ENCODE results near the gene SEMA4G.
"Not testable (repeated sequence)": the region's sequence is repeated elsewhere in the genome, so short reads cannot be mapped to it uniquely, and the experiment has no call there.

Gene SEMA4G

GRCh38 chr10:100972115-100972903, 3.0 kb downstream of the SEMA4G start:
- DNase-seq: no peak

DNA sequence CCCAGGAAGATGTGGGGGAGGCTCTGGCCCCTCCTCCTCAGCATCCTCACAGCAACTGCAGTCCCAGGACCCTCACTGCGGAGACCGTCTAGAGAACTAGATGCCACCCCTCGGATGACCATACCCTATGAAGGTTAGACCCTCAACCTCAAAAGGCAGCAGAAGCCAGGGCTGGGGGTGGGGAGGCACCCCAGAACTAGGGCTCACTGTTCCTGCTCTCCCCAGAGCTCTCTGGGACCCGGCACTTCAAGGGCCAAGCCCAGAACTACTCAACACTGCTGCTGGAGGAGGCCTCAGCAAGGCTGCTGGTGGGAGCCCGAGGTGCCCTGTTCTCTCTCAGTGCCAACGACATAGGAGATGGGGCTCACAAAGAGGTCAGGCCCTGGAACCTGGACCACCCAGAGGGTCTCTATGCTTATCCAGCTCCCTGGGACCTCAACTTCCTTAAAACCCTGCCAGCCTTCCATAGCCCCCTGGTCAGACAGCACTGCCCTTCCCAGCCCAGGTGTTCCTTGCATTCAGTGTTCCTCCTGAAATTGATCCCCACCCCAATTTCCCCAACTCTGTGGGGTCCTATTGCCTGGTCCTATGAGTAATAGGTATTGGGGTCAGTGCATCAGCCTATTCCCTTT, 3.7 kb downstream of the SEMA4G start:
- no peak for DNase-seq

- DNase-seq: not testable (repeated sequence)
These were observed 6.1 kb downstream of the SEMA4G start for GRCh38 chr10:100975397-100975796.

DNA sequence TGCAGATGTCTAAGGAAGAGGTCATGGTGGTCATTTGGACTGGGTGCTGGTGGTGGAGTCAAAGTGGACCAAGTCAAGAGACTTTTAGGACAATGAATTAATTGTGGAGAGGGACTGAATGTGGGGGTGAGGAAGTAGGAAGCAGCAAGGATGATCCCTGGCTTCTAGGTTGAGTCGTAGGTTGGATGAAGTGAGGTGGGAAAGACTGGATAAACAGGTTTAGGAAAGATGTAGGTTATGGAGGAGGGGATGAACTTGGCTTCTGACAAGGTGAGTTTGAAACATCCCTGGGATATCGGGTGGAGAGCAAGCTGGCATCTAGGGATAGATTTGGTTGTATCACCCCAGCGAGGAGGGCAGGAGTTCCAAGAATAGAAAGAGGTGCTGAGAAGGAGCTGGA, 7.6 kb downstream of the SEMA4G start:
- no peak for DNase-seq

DNA sequence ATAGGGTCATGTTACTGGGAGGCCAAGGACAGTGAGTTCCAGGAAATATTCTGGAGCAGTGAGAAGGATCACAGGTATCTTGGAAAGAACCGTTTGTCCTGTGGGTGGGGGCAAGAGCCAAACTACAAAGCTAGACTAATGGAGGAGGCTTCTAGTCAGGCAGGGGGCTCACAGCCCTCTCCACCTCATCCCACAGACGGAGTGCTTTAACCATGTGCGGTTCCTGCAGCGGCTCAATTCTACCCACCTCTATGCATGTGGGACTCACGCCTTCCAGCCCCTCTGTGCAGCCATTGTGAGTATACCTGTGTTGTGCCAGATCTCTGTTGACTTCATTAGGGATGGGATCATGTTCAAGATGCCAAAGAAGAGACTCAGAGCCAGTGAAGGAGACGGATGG, 8.1 kb downstream of the SEMA4G start:
- DNase-seq: no peak

- no peak for DNase-seq
These were observed 9.0 kb downstream of the SEMA4G start for GRCh38 chr10:100978121-100978900.

DNA sequence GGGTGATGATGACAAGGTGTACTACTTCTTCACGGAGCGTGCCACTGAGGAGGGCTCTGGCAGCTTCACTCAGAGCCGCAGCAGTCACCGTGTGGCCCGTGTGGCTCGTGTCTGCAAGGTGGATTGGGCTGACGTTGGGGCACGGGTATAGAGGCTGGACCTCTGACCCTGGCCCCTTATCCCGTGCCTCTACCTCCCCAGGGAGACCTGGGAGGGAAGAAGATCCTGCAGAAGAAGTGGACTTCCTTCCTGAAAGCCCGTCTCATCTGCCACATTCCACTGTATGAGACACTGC, 9.5 kb downstream of the SEMA4G start:
- DNase-seq: no peak

DNA sequence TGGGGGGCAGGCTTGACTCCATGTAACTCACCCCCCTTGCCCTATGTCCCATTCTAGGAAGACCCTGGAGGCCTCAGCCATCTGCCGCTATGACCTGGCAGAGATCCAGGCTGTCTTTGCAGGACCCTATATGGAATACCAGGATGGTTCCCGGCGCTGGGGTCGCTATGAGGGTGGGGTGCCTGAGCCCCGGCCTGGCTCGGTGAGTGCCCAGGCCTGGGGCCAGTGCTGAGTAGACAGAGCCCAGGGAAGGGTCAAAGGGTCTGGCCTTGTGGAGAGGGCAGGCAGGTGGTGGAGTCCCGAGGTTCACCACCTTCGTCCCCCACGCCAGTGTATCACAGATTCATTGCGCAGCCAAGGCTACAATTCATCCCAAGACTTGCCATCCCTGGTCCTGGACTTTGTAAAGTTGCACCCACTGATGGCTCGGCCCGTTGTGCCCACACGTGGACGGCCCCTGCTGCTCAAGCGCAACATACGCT, 10.5 kb downstream of the SEMA4G start:
- DNase-seq: no peak

DNA sequence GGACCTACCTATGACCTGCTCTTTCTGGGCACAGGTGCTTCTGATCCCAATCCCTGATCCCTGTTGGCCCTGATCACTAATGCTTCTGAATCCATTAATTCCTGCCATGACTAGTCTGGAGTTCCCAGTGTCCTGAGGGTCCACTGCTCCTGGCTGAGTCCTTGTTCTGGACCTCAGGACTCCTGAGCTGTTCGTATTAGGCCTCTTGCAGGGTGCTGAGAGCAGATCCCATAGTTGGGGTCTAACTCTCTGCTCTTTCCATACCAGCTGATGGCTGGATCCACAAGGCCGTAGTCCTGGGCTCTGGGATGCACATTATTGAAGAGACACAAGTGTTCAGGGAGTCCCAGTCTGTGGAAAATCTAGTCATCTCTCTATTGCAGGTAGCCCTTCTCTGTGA, 11.0 kb downstream of the SEMA4G start:
- no peak for DNase-seq

- DNase-seq: no peak
These were observed 11.4 kb downstream of the SEMA4G start for GRCh38 chr10:100980711-100981110.

- no peak for DNase-seq
These were observed 12.0 kb downstream of the SEMA4G start for GRCh38 chr10:100981178-100981772.

DNA sequence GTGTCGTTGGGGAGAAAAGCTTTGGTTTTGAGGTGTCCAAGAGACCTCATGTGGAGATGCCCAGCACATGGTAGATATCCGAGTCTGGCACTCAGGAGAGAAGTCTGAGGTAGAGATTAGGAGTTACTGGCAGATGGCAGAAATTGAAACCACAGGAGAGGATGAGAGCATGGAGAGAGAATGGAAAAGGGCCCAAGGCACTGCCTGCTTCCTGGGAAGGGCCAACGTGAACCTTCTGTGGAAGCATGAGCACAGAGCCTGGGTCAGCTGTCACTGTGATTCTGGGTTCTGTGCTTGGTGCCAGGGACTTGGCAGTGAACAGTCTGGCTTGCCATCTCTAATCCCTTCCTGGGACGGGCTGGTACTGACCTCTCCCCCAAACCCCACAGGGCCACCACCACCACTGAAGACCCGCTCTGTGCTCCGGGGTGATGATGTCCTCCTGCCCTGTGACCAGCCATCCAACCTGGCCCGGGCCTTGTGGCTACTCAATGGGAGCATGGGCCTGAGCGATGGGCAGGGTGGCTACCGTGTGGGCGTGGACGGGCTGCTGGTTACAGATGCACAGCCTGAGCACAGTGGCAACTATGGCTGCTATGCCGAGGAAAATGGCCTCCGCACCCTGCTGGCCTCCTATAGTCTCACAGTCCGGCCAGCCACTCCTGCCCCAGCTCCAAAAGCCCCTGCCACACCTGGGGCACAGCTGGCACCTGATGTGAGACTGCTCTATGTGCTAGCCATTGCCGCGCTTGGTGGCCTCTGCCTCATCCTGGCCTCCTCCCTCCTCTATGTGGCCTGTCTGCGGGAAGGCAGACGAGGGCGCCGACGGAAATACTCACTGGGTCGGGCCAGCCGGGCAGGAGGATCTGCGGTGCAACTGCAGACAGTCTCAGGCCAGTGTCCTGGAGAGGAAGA, 13.9 kb downstream of the SEMA4G start:
- DNase-seq: no peak

DNA sequence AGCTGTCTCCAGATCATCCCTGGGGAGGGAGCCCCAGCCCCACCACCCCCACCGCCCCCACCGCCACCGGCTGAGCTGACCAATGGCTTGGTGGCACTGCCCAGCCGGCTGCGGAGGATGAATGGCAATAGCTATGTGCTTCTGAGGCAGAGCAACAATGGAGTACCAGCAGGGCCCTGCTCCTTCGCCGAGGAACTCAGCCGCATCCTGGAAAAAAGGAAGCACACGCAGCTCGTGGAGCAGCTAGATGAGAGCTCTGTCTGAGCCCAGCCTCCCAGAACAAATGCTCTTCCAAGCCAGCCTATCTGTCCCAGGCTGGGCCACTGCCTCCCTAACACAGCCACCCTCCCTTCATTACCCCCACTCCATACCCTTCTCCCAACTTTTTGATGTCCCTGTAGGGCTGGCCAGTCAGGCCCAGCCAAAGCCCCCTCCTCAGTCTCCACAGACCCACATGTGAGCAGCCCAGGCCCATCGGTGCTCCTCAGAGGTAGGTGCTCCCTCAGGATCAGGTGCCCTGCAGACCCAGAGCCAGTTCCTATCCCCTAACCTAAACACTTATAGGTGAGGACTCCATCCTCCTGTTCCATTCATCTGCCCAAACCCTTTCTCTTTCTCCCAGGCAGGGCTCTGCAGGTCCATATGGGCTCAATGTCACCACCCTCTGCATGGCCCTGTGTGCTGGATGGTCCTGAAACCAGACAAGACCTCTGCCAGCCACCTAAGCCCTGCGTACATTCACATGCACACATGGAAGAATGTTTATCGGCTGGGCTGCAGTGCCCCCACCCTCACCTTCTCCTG, 14.8 kb downstream of the SEMA4G start:
- DNase-seq: no peak

DNA sequence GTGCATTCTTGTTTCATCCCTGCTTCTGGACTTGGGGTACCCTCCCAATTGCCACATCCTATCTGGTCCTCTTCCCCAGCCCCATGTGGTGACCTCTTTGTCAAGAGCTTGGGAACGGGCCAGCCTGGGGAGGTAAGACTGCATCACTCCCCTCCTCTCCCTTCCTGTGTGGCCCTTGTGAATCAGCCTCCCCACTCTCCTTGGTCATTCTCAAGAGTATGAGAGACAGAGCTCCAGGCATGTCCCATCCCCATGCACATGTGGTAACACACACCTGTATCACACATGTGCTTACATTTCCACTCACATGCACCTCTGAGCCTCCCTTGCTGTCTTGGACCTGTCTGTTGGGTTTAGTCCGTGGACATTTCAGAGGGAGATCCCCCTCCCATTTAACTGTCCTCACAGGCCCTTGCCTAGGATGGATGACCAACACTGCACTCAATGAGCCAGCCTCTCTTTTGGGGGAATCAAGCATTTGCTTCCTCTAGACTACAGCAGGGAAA, 15.4 kb downstream of the SEMA4G start:
- DNase-seq: no peak

- DNase-seq: no peak
These were observed 16.0 kb downstream of the SEMA4G start for GRCh38 chr10:100985336-100985735.

DNA sequence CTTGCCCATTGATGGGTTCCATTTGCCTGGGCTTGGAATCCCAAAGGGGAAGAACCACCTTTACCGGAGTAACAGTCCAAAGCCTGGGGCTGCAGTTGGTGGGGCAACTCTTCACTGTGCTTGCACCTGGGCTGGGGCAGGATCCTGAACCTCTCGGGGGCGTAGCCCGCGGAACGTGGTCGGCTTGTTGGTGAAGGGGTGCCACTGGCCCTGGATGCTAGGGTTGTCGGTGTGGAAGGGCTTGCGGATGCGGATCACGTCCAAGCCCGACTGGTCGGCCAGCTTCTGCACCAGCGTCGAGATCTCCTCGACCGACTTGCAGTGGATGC, 17.3 kb downstream of the SEMA4G start:
- DNase-seq: no peak

DNA sequence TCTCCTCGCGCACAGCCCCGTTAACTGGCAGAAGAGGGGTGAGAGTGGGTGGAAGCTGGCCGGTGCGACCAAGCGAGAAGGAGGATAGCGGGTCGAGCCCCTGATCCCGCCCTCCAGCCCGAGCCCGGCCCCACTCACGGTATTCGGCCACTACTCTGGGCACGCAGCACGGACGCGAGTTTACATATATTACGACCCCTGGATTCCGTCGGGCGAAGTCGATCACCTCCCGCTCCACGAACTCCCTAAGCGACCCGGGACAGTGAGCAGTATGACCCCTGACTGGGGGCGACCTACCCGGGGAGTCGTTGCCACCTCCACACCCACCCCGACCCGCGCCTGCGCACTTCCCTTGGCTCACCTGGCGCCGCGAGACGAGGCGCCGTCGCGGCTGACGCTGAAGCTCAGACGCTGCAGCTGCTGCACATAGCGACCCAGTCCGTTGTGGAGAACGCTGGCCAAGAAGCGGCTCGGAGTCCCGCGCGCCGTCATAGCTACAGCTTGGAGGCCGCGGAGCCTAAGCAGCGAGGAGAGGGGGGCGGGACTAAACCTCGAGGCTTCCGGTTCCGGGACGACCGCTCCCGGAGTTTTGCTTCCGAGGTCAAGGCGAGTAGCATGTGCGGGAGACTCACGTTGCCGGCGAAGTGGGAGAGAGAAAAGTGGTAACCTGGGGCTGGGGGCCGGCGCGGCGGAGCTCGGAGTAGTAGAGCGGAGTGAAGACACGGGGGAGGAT, 17.8 kb downstream of the SEMA4G start, which contains the start of the genes MRPL43 and TWNK:
TSS of gene MRPL43 (minus strand) at position 546 of the 733 bp plus-strand sequence. CDS start at position 492, 54 bp downstream.
TSS of gene TWNK (plus strand) at position 592 of the 733 bp plus-strand sequence. CDS start 668 bp downstream, outside the sequence.
- peak; percentile 32 for DNase-seq

DNA sequence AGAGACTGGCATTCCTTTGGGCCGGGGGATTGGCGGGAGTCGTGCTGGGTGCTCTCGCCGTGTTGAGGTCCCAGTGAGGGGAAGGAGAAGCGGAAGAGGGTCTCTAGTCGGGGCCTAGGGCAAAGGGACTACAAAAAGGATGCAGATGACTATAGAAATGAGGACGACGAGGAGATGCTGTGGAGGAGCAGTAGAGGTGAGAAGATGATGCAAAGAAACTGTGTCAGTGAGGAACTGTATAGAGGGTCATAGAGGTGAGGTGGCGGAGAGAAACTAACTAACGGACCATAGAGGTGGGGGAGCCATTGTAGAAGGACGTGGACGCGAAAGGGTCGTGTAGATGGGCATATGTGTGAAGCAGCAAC, 18.4 kb downstream of the SEMA4G start:
- DNase-seq: no peak

DNA sequence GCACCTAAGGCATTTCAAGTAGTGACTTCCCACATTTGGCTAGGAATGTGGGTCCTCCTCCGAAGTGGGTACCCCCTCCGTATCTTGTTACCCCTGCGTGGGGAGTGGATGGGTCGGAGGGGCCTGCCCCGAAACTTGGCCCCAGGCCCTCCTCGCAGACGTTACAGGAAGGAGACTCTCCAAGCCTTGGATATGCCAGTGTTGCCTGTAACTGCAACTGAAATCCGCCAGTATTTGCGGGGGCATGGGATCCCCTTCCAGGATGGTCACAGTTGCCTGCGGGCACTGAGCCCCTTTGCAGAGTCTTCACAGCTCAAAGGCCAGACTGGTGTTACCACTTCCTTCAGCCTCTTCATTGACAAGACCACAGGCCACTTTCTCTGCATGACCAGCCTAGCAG, 18.9 kb downstream of the SEMA4G start:
- no peak for DNase-seq

- no peak for DNase-seq
These were observed 19.8 kb downstream of the SEMA4G start for GRCh38 chr10:100989088-100989487.
